IgD-negative memory B cell (primary cell): ENCODE data around the gene POLR3A. TPM values are rescaled to one million over a fixed set of nuclear protein-coding genes. Genes with fewer than 3 reads are reported as not detected.

Experiments
- H3K27ac Mint-ChIP-seq, 3 donors: one replicate each; pipeline ENCODE4 v1.8.0; 2020 to 2022; ENCODE audit warnings: mild to moderate bottlenecking in 3 of 3, mixed read lengths in 3 of 3, moderate library complexity in 1 of 3
- H3K27me3 Mint-ChIP-seq: one replicate; pipeline ENCODE4 v1.8.0; 2021; ENCODE audit warnings: mixed read lengths
- H3K36me3 Mint-ChIP-seq: one replicate; pipeline ENCODE4 v1.8.0; 2020; ENCODE audit warnings: mild to moderate bottlenecking, mixed read lengths
- H3K4me1 Mint-ChIP-seq, 3 donors: one replicate each; pipeline ENCODE4 v1.8.0; 2020 to 2022; ENCODE audit warnings: mixed read lengths in 3 of 3, mild to moderate bottlenecking in 1 of 3
- H3K4me3 Mint-ChIP-seq, 4 donors: one replicate each; pipeline ENCODE4 v1.8.0; 2020 to 2022; ENCODE audit warnings: mild to moderate bottlenecking in 4 of 4, mixed read lengths in 4 of 4, moderate library complexity in 3 of 4
- H3K9me3 Mint-ChIP-seq, 3 donors: one replicate each; pipeline ENCODE4 v1.8.0; 2020 to 2021; ENCODE audit warnings: mixed read lengths in 3 of 3, mild to moderate bottlenecking in 1 of 3
- polyA plus RNA-seq: library from polyadenylated mRNA; unstranded; fragments of 300-500 nt; fragmentation: Illumina TruSeq; gene quantifications from one replicate; pipeline ENCODE4 v1.2.3, GENCODE V29; 2021

The POLR3A gene
- polyA plus RNA-seq, 1 donor from 2014 or later, result 6.5 TPM

- no peak overlapping the region for H3K4me3 Mint-ChIP-seq
- H3K4me1 Mint-ChIP-seq, result no peaks in the 10 kb centered on the region
- no peaks in the 10 kb centered on the region for H3K36me3 Mint-ChIP-seq
- no peaks in the 10 kb centered on the region for H3K9me3 Mint-ChIP-seq
- H3K27me3 Mint-ChIP-seq, result peaks cover 5% of the 10 kb centered on the region
- peak overlapping the region in 1 of 3 donors; percentile 13 for H3K27ac Mint-ChIP-seq
Observed at GRCh38 chr10:77940225-77940624, 89.1 kb downstream of the POLR3A start.

- no peaks in the 10 kb centered on the region for H3K4me1 Mint-ChIP-seq
- no peaks in the 10 kb centered on the region for H3K9me3 Mint-ChIP-seq
- H3K36me3 Mint-ChIP-seq, result no peaks in the 10 kb centered on the region
- peak overlapping the region in 1 of 3 donors; percentile 13 for H3K27ac Mint-ChIP-seq
- no peak overlapping the region for H3K4me3 Mint-ChIP-seq
- H3K27me3 Mint-ChIP-seq, result peaks cover 5% of the 10 kb centered on the region
Observed at GRCh38 chr10:77939561-77940001, 89.7 kb downstream of the POLR3A start.

GRCh38 chr10:77936697-77937567, 92.4 kb downstream of the POLR3A start:
- Mint-ChIP-seq H3K27me3 (peaks cover 5% of the 10 kb centered on the region), H3K4me3 (no peak overlapping the region), H3K27ac (no peak overlapping the region), H3K9me3 (no peaks in the 10 kb centered on the region), H3K36me3 (peaks cover 3% of the 10 kb centered on the region), H3K4me1 (no peaks in the 10 kb centered on the region)

GRCh38 chr10:77932016-77932715, 97.1 kb downstream of the POLR3A start:
- Mint-ChIP-seq H3K4me1 (peaks cover 3 to 6% (median 6%) of the 10 kb centered on the region in 3 donors), H3K27ac (peak overlapping the region in 1 of 3 donors; percentile 8), H3K4me3 (no peak overlapping the region), H3K9me3 (peaks cover 0 to 7% (median 0%) of the 10 kb centered on the region in 3 donors), H3K36me3 (peaks cover 3% of the 10 kb centered on the region), H3K27me3 (peaks cover 16% of the 10 kb centered on the region)

GRCh38 chr10:77927402-77928246, 101.7 kb downstream of the POLR3A start:
- Mint-ChIP-seq H3K4me1 (peaks cover 6 to 8% (median 6%) of the 10 kb centered on the region in 3 donors), H3K27me3 (peaks cover 32% of the 10 kb centered on the region), H3K4me3 (peak overlapping the region; percentile 49 to 82 (median 80)), H3K27ac (peak overlapping the region in 1 of 3 donors; percentile 10), H3K9me3 (peaks cover 0 to 7% (median 0%) of the 10 kb centered on the region in 3 donors), H3K36me3 (no peaks in the 10 kb centered on the region)

GRCh38 chr10:77926566-77927401, 102.5 kb downstream of the POLR3A start, which contains the start of gene DLG5:
TSS of gene DLG5 (minus strand) at chr10:77926755. CDS start at chr10:77926520, 235 bp downstream.
- H3K4me1 Mint-ChIP-seq, result peaks cover 6 to 8% (median 6%) of the 10 kb centered on the region in 3 donors
- peak within 1 kb of the TSS in 1 of 3 donors; percentile 10 for H3K27ac Mint-ChIP-seq
- H3K36me3 Mint-ChIP-seq, result no peaks in the 10 kb centered on the region
- peaks cover 0 to 7% (median 0%) of the 10 kb centered on the region in 3 donors for H3K9me3 Mint-ChIP-seq
- peaks cover 32% of the 10 kb centered on the region for H3K27me3 Mint-ChIP-seq
- peak within 1 kb of the TSS; percentile 53 to 93 (median 80) for H3K4me3 Mint-ChIP-seq

GRCh38 chr10:77925795-77926565, 103.3 kb downstream of the POLR3A start:
- peaks cover 6 to 8% (median 6%) of the 10 kb centered on the region in 3 donors for H3K4me1 Mint-ChIP-seq
- peaks cover 0 to 3% (median 0%) of the 10 kb centered on the region in 3 donors for H3K9me3 Mint-ChIP-seq
- no peaks in the 10 kb centered on the region for H3K36me3 Mint-ChIP-seq
- peak overlapping the region in 2 of 4 donors; percentile 53 to 93 for H3K4me3 Mint-ChIP-seq
- peaks cover 36% of the 10 kb centered on the region for H3K27me3 Mint-ChIP-seq
- no peak overlapping the region for H3K27ac Mint-ChIP-seq

GRCh38 chr10:77925410-77925794, 103.9 kb downstream of the POLR3A start:
- no peaks in the 10 kb centered on the region for H3K36me3 Mint-ChIP-seq
- H3K9me3 Mint-ChIP-seq, result peaks cover 0 to 3% (median 0%) of the 10 kb centered on the region in 3 donors
- H3K27ac Mint-ChIP-seq, result no peak overlapping the region
- peak overlapping the region; percentile 4 to 93 (median 56) for H3K4me3 Mint-ChIP-seq
- H3K4me1 Mint-ChIP-seq, result peaks cover 6 to 8% (median 6%) of the 10 kb centered on the region in 3 donors
- H3K27me3 Mint-ChIP-seq, result peaks cover 36% of the 10 kb centered on the region

- peaks cover 3 to 7% (median 6%) of the 10 kb centered on the region in 3 donors for H3K4me1 Mint-ChIP-seq
- H3K9me3 Mint-ChIP-seq, result peaks cover 0 to under 1% (median 0%) of the 10 kb centered on the region in 3 donors
- H3K36me3 Mint-ChIP-seq, result no peaks in the 10 kb centered on the region
- no peak overlapping the region for H3K27ac Mint-ChIP-seq
- H3K27me3 Mint-ChIP-seq, result peaks cover 27% of the 10 kb centered on the region
- no peak overlapping the region for H3K4me3 Mint-ChIP-seq
Observed at GRCh38 chr10:77922566-77923179, 106.6 kb downstream of the POLR3A start.

- H3K27ac Mint-ChIP-seq, result no peak overlapping the region
- peaks cover 22% of the 10 kb centered on the region for H3K27me3 Mint-ChIP-seq
- H3K4me3 Mint-ChIP-seq, result no peak overlapping the region
- peaks cover 0 to 3% (median 3%) of the 10 kb centered on the region in 3 donors for H3K4me1 Mint-ChIP-seq
- H3K36me3 Mint-ChIP-seq, result no peaks in the 10 kb centered on the region
- H3K9me3 Mint-ChIP-seq, result no peaks in the 10 kb centered on the region
Observed at GRCh38 chr10:77922055-77922454, 107.3 kb downstream of the POLR3A start.

GRCh38 chr10:77921395-77921794, 107.9 kb downstream of the POLR3A start:
- Mint-ChIP-seq H3K27me3 (peaks cover 22% of the 10 kb centered on the region), H3K9me3 (no peaks in the 10 kb centered on the region), H3K4me3 (no peak overlapping the region), H3K4me1 (peaks cover 0 to 3% (median 3%) of the 10 kb centered on the region in 3 donors), H3K27ac (no peak overlapping the region), H3K36me3 (no peaks in the 10 kb centered on the region)

- H3K27me3 Mint-ChIP-seq, result peaks cover 21% of the 10 kb centered on the region
- H3K4me3 Mint-ChIP-seq, result no peak overlapping the region
- H3K36me3 Mint-ChIP-seq, result no peaks in the 10 kb centered on the region
- H3K27ac Mint-ChIP-seq, result no peak overlapping the region
- peaks cover 0 to 3% (median 3%) of the 10 kb centered on the region in 3 donors for H3K4me1 Mint-ChIP-seq
- no peaks in the 10 kb centered on the region for H3K9me3 Mint-ChIP-seq
Observed at GRCh38 chr10:77920495-77920894, 108.8 kb downstream of the POLR3A start.

- no peak overlapping the region for H3K4me3 Mint-ChIP-seq
- H3K4me1 Mint-ChIP-seq, result no peaks in the 10 kb centered on the region
- peaks cover 15% of the 10 kb centered on the region for H3K27me3 Mint-ChIP-seq
- no peak overlapping the region for H3K27ac Mint-ChIP-seq
- no peaks in the 10 kb centered on the region for H3K36me3 Mint-ChIP-seq
- no peaks in the 10 kb centered on the region for H3K9me3 Mint-ChIP-seq
Observed at GRCh38 chr10:77919713-77920108, 109.6 kb downstream of the POLR3A start.
